ENCODE measurements around the gene GPBP1.
A peak's percentile ranks its signal among the peaks of the same experiment; 100 is the strongest.
"Not testable (repeated sequence)": the region's sequence is repeated elsewhere in the genome, so short reads cannot be mapped to it uniquely, and the experiment has no call there.

GPBP1 gene, protein sequence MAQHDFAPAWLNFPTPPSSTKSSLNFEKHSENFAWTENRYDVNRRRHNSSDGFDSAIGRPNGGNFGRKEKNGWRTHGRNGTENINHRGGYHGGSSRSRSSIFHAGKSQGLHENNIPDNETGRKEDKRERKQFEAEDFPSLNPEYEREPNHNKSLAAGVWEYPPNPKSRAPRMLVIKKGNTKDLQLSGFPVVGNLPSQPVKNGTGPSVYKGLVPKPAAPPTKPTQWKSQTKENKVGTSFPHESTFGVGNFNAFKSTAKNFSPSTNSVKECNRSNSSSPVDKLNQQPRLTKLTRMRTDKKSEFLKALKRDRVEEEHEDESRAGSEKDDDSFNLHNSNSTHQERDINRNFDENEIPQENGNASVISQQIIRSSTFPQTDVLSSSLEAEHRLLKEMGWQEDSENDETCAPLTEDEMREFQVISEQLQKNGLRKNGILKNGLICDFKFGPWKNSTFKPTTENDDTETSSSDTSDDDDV

DNA sequence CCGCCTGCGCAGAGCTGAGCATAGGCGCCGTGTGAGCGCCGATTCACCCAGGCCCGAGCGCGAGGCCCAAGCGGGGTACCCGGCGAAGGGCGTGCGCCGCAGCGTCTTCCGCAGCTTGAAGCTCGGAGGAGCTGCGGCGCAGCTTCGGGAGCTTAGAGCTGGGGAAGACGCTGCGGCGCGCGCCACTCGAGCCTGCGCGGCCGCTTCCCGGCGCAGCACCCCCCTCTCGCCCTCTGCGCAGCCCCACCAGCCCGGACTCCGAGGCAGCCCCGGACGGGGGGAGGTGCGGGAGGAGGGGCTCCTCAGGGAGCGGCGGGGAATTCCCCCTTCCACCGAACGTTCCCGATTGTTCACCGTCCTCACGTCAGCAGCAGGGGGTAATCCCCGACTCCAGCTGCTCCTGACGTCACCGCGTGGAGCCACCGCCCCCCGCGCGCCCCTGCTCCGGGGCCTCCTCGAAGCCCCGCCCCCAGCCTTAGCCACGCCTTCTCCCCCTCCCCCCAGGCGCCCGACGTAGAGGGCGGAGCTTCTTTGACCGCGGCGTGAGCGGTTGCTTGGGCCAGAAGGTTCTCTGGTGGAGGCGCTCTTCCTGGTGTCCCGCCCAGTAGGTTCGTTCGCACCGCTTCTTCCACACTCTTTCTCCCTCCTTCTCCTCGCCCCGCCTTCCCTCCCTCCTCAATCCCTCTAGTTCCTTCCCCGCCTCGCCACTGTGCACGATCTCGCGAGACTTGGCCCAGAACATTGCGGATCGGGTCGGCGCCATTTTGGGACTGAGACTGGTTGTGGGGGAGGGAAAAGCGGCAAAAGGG is at the start of gene GPBP1:
TSS of gene GPBP1 (plus strand) at position 741 of the 809 bp plus-strand sequence. CDS start 40,072 bp downstream, outside the sequence.
- peak; percentile 95 to 97 for DNase-seq (ENCODE audit: low read depth in 2 of 2)

DNA sequence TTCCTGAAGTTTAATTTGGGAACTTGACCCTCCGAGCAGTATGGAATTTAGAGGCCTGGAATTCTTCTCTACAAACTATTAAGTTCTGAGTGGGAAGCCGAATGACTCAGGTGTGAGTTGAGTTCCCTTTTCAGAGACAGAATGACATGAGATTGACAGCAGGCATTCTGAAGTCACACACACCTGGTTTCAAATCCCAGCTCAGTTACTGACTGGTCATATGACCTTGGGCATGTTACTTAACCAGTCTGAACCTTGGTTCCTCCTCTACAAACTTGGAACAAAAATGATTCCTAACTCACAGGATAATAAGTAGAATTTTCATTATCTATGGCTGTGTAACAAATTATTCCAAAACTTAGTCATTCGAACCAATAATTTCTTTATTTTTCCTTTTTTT is 45.5 kb upstream of the GPBP1 start:
- no peak for DNase-seq (ENCODE audit: low read depth in 2 of 2)

DNA sequence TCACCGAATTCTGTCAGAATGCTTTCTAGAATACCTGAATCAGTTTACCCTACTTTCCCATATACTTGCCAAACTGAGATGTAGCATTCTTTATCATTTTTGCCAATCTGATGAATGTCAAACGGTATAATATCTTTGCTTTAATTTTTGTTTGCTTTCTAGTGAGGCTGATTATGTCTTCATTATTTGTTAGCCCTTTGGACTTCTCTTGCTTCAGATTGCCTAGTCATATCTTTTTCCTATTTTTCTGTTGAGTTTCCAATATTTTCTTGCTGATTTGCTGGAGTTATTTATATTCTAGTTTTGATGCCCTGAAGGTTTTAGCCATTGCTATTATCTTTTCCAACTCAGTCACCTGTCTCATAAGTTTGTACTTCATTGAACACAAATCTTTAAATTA is 40.3 kb upstream of the GPBP1 start:
- DNase-seq (ENCODE audit: low read depth in 2 of 2): no peak

DNA sequence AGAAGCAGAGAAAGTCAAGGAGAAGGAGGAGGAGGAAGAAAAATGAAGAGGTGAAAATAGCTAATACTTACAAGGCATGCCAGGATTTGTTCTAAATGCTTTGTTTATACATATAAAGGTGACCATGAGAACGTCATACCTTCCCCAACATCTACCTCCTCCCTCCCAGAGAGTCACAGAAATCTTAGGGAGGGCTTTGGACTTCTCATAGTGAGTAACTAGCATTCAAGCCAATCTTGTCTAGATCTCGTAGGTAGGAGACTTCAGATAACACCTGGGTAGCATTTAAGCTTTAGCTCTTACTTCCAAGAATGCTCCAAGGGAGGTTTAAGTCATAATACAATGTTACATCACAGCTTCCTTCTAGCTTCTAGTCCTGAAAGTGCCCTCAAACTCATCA is 36.5 kb upstream of the GPBP1 start:
- no peak for DNase-seq (ENCODE audit: low read depth in 2 of 2)

DNA sequence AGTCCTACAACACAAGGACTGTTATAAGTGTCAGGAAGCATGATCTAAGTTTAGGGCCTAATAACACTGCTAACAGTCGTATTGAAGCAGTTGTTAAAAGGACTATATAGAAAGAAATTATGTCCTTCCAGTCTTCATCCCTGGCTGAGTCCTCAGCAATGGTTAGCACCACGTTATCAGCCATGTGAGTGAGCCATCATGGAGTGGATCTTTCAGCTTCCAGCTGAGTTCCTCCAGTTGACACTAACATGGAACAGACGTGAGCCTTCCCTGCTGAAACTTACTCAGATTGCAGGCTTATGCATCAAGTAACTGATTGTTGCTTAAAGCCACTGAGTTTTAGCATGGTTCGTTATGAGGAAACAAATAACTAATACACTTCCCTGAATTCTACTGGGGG is 21.5 kb upstream of the GPBP1 start:
- no peak for DNase-seq (ENCODE audit: low read depth in 2 of 2)

DNA sequence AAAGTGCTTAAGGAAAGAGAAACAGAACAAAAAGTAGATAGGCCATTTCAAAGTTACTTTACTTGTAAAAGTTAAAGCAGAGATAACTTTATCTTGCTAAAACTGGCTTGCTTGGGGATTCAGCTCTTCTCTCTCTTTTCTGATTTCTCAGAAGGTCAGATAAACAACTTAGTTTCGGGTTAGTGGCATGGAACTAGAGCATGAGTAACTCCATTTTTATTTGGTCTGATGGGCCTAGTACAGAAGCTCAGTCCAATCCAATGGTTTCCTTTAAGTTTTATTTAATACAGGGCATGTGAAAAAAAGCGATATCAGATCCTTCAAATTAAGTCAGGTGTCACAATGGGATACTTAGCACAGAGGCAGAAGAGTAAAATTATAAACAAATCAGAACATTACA is 18.8 kb upstream of the GPBP1 start:
- no peak for DNase-seq (ENCODE audit: low read depth in 2 of 2)

DNA sequence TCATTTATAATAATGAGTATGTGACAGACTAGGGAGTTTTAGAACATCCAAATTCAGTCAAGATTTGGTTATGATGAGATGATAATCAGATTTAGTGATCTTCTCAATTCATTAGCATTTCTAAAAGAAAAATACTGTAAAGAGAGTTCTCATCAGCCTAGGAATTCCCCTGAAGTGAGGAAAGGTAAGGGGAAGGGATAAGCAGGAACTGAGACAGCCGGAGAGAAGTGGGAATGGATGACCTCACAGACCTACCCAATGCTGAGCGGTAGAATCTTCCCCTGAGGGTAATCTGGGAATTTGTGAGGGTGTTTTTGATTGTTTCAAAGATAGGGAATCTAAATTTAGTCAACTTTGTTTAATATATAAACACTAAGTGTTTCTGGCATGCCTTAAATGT is 16.7 kb upstream of the GPBP1 start:
- no peak for DNase-seq (ENCODE audit: low read depth in 2 of 2)

DNA sequence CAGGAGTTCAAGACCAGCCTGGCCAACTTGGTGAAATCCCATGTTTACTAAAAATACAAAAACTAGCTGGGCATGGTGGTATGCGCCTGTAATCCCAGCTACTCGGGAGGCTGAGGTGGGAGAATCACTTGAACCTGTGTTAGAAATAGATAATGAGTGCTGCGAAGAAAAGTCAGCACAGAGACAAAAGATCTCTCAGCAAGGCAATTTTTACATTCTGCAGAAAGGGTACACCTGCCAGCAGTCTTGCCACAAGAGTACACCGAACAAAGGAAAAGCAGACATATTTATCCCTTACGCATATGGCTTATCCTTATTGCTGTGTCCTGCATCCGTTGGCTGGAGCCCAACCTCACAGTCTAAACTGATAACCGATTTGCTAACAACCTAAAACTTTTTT is 16.2 kb upstream of the GPBP1 start:
- DNase-seq (ENCODE audit: low read depth in 2 of 2): no peak

DNA sequence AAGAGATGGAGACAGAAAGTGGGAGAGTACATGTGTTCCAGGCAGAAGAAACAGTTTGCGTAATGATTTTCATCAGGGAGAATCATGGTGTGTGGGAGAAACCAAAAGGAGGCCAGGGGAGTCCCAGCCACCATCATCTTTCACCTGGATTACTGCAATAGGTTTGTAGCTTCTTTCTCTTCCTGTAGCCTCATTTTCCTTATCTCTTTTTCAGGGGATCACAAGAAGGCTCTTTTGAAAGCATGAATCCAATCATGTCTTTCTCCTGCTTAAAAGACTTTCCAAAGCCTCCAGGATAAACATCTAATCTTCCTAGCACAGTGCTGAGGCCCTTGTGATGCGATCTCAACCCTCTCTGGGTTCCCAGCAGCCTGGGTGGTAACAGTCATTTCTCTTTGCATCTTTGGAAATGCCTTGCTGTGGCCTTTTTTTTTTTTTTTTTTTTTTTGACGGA is 10.3 kb upstream of the GPBP1 start:
- DNase-seq (ENCODE audit: low read depth in 2 of 2): no peak

DNA sequence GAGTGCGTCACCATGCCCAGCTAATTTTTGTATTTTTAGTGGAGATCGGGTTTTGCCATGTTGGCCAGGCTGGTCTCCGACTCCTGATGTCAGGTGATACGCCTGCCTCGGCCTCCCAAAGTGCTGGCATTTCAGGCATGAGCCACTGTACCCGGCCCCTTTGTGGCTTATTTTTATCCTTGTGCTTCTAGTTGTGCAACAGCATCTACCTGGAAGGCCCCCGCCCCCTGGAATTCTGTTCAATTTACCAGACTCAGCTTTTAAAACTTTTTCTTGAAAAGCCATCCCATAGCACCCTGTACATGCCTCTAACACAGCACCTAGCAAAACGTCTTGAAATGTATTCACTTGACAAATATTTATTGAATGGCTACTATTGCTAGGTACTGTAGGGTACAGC is 9.7 kb upstream of the GPBP1 start:
- DNase-seq (ENCODE audit: low read depth in 2 of 2): no peak

DNA sequence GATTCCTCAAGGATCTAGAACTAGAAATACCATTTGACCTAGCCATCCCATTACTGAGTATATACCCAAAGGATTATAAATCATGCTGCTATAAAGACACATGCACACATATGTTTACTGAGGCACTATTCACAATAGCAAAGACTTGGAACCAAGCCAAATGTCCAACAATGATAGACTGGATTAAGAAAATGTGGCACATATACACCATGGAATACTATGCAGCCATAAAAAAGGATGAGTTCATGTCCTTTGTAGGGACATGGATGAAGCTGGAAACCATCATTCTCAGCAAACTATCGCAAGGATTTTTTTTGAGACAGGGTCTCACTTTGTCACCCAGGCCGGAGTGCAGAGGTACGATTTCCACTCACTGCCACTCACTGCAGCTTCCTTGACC is 8.7 kb upstream of the GPBP1 start:
- not testable (repeated sequence) for DNase-seq (ENCODE audit: low read depth in 2 of 2)

DNA sequence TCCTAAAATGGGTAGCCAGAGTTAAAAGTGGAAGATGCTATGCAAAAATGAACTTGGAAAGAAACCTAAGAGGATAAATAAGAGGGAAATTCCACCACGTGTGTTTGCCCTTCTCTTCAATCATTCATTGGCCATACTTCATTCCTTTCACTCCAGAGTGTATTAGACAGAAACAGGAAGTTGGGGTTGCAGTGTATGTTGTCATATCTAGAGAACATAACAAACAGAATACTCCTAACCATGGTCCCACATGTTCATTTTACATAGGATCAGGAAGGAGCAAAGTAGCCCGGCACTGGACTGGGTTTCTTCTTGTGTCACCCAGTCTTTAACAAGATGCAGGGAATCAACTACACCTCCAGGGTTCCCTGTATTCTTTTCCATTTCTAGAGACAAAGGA is 7.6 kb upstream of the GPBP1 start:
- DNase-seq (ENCODE audit: low read depth in 2 of 2): no peak

DNA sequence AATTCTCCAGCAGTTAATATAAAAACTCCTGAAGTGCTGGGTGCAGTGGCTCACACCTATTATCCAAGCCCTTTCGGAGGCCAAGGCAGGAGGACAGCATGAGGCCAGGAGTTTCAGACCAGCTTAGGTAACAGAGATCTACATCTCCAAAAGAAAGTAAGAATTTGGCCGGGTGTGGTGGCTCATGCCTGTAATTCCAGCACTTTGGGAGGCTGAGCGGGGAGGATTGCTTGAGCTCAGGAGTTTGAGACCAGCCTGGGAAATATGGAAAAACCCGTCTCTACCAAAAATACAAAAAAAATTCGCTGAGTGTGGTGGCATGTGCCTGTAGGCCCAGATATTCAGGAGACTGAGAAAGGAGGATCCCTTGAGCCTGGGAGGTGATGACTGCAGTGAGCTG is 6.7 kb upstream of the GPBP1 start:
- no peak for DNase-seq (ENCODE audit: low read depth in 2 of 2)

DNA sequence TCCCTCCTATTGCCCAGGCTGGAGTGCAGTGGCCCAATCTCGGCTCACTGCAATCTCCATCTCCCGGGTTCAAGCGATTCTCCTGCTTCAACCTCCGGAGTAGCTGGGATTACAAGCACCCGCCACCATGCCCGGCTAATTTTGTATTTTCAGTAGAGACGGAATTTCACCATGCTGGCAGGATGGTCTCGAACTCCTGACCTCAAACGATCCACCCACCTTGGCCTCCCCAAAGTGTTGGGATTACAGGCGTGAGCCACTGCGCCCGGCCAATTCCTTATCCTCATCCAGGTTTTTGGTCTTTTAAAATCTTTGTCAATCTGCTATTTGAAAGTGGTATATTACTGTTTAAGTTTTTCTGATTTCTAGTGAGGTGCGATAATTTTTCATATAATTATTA is 3.7 kb upstream of the GPBP1 start:
- DNase-seq (ENCODE audit: low read depth in 2 of 2): not testable (repeated sequence)

DNA sequence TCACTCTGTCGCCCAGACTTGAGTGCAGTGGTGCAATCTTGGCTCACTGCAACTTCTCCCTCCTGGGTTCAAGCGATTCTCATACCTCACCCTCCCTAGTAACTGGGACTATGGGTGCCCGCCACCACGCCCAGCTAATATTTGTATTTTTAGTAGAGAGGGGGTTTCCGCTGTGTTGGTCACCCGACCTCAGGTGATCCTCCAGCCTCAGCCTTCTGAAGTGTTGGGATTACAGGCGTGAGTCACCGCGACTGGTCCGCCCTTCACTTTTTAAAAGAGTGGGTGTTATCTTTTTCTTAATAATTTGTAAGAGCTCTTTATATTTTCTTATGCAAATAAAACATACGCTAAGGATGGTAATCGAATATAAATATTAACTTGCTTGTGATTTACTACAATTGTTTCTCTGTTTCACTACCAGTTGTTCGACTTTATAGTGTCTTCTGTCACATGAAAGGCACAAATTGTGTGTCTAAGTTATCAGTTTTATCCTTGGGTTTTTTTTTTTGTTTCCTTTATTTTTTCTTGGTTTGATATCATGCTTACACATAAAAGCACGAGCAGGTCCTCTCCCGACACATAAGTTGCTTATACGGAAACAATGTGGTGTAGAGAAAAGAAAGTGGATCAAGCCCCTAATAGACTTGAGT is 1.9 kb upstream of the GPBP1 start:
- DNase-seq (ENCODE audit: low read depth in 2 of 2): peak in 1 of 2 donors; percentile 21

DNA sequence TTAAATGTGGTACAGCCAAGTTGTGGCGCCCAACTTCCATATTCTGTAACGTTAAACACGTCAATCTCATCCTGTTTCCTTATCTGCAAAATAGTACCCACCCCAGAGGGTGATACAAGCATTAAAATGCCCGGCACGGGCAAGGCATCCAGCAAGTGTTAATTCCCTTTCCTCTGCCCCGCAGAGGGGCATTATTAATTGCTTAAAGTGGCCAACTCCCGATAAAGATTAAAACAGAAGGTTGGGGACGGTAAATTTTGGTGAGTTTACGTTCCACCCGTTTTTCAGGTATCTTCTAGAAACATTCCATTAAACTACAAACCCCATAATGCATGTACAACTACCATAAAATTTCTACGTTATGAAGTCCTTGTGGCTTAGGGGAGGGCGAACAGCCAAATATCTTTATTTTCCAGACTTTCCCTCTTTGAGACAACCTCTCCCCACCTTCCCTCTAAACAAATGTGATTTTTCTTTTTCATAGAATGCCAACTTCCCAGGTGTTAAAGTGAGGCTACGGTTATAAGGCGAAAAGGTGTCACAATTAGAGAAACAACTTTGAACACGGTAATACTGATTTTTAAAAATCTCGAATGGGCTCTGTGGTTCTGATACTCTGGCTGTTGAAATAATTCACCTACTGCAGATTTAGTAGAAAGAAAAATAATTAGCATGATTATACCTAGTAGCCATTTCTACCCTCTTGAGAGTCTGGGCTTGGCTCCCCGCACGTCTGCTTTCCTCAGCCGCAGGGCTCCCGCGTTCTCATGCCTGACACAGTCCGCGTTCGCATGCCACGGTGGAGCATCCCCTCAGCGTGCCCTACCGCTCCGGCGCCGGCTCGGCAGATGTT is 1.2 kb upstream of the GPBP1 start:
- no peak for DNase-seq (ENCODE audit: low read depth in 2 of 2)

DNA sequence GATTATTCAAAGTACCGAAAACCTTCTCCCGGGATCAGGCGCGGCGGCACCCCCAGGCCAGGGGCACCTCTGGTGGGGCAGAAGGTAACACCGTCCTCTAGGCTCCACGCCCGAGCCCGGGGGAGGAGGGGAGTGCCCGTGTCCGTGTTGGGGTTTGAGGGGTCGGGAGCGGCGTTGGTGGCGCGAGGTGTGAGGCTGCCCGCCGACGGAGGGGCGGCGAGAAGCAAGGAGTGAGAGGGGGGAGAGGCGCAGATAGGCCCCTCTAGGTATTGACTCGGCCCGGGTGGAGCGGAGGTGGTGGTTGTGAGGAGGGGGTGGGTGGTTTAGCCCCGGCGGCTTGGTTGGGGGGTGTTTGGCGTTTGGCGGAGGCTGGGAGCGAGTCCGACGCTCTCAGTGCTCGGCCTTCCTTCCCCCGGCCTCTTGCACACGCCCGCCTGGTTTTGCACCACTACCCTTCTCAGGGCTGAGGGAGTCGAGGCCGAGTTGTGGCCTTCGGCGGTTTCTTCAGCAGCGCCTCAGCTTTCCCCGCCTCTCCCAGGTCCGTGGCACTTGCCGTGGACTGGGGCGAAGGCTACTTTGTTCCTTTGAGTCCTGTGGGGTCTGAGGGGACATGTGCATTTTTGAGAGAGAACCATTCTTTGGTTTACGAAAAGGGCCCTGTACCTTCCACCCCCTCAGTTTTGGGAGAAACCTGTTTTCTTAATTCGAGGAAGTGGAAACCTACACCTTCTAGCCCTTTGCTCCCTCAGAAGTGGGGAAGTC is 450 bp downstream of the GPBP1 start:
- DNase-seq (ENCODE audit: low read depth in 2 of 2): peak in 1 of 2 donors; percentile 32

DNA sequence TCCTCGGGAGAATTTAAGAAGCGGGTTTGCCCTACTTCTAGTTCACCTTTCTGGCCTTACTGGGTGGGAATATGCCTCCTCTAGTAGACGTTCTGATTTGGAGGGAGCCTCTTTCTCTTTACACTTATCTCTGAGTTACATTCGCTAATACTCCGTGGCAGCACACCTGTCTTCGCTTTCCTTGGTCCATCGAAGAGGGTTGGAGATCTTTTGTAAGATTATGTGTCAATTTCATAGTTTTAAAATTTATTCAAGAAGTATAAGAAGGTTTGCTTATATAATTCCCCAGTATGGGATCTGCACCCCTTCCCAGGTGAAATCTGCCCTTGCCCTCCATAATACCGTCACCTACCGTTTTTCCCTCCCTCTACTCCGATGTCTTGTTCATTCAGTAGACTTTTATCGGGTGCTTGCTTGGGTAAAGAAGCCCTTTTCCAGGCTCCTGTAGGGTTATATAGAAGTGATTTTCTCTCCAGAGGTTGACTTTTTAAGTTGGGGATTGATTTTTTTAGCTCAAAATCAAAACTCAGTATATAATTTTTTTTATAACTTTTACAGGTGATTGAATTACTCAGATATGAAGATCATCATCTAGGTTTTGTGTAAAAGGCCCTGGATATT is 1.1 kb downstream of the GPBP1 start:
- no peak for DNase-seq (ENCODE audit: low read depth in 2 of 2)

DNA sequence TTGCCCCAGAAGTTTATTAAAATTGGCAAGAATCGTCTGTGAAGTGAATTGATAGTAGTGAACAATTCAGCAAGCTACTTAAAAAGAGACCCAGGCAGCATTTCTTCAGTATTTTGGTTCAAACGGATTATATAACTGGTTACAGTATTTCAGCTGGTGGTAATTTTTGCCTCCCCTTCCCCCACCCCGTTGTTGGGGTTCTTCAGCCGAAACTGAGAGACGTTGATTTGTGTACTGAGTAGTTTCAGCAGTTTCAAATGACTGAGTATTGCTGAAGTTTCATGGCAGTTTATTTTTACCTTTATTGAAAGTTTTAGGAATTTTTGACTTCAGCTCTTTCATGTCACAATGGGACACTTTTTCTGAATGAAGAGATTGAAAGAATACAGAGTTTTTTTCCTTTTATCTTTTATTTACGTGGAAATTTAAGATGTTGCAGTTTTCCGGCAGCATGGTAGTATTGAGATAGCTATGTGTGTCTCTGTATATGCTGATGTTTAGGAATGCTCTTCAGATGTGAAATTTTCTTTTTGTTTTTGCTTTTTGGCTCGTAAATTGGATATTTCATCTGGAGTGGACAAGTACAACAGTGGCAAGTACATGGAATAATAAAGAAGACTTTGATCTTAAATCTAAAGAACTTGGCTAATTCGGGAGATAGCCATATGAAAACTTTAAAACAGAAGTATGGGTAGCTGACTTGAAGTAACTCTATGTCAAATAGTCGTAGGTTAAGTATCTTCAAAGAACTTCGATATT is 1.9 kb downstream of the GPBP1 start:
- DNase-seq (ENCODE audit: low read depth in 2 of 2): no peak
